H1 (cell line): ENCODE measurements around the gene ADARB2. TPM values are rescaled to one million over a fixed set of nuclear protein-coding genes. Genes with fewer than 3 reads are reported as not detected.

ENCODE experiments used
- CTCF ChIA-PET: fragments of 300-600 bp; sonication (Branson Sonifier 250); formaldehyde crosslinking; loops from one replicate; lab custom pipeline; 2021; ENCODE audit not compliant: partially characterized antibody; lab: Charles Lee
- POLR2A ChIA-PET: fragments of 300-600 bp; sonication (Branson Sonifier 250); formaldehyde crosslinking; loops from one replicate; lab custom pipeline; 2021; ENCODE audit warnings: inconsistent platforms; ENCODE audit not compliant: partially characterized antibody; lab: Charles Lee
- DNase-seq, 2 experiments: peaks; one replicate each; pipeline versions ENCODE4 v3.0.0 to v3.0.0-alpha.2; 2010 to 2022; ENCODE audit warnings: low spot score in 2 of 2, low read depth in 1 of 2, mixed read lengths in 1 of 2
- FAIRE-seq: peaks from 2 replicates; lab custom pipeline; 2011; peaks lifted over from hg19 to GRCh38; lab: Jason Lieb, UNC
- H2AFZ ChIP-seq: 2 replicates; pipeline ENCODE4 v1.8.1; 2012; ENCODE audit warnings: low read length, inconsistent platforms
- H2AK5ac ChIP-seq: 2 replicates; pipeline ENCODE4 v1.6.1; 2013; ENCODE audit warnings: low read depth, low read length
- H2BK120ac ChIP-seq: replicated peaks from 2 replicates; pipeline ENCODE3; 2013; ENCODE audit warnings: low read depth, low read length, inconsistent platforms
- H2BK12ac ChIP-seq: 2 replicates; pipeline ENCODE4 v1.6.1; 2013; ENCODE audit warnings: low read depth, low read length
- H2BK15ac ChIP-seq: 2 replicates; pipeline ENCODE4 v1.6.1; 2013; ENCODE audit warnings: low read length
- H2BK20ac ChIP-seq: 2 replicates; pipeline ENCODE4 v1.6.1; 2013; ENCODE audit warnings: low read length
- H2BK5ac ChIP-seq: 2 replicates; pipeline ENCODE4 v1.6.1; 2013; ENCODE audit warnings: low read depth, low read length
- H3K14ac ChIP-seq: 2 replicates; pipeline ENCODE4 v1.6.1; 2013; ENCODE audit warnings: inconsistent platforms; ENCODE audit not compliant: insufficient read length
- H3K18ac ChIP-seq: 2 replicates; pipeline ENCODE4 v1.6.1; 2013; ENCODE audit warnings: low read length; ENCODE audit errors: extremely low read depth
- H3K23ac ChIP-seq: 2 replicates; pipeline ENCODE4 v1.6.1; 2013; ENCODE audit warnings: inconsistent platforms; ENCODE audit not compliant: insufficient read length
- H3K23me2 ChIP-seq: 2 replicates; pipeline ENCODE4 v1.6.1; 2013; ENCODE audit warnings: low read depth, low read length
- H3K27ac ChIP-seq: 2 replicates; pipeline ENCODE4 v1.6.1; 2011; ENCODE audit warnings: low read depth, low read length, inconsistent platforms
- H3K27me3 ChIP-seq, 4 experiments: replicated peaks in 1 of 4; 1 replicate in 1 of 4; 2 replicates in 3 of 4; pipeline versions ENCODE4 v1.6.1 to v1.8.1; 2011 to 2013; ENCODE audit warnings: low read length in 3 of 4, mild to moderate bottlenecking in 3 of 4, inconsistent platforms in 2 of 4, mixed read lengths in 2 of 4, moderate library complexity in 1 of 4; ENCODE audit not compliant: control insufficient read depth in 3 of 4, insufficient read depth in 3 of 4; ENCODE audit errors: extremely low read depth in 1 of 4
- H3K36me3 ChIP-seq, 4 experiments: 2 replicates each; pipeline versions ENCODE4 v1.6.1 to v1.8.1; 2011 to 2013; ENCODE audit warnings: mild to moderate bottlenecking in 4 of 4, low read length in 3 of 4, moderate library complexity in 2 of 4, control low read depth in 1 of 4, inconsistent platforms in 1 of 4; ENCODE audit not compliant: insufficient read depth in 4 of 4, control insufficient read depth in 2 of 4
- H3K4ac ChIP-seq: replicated peaks from 2 replicates; pipeline ENCODE3; 2013; ENCODE audit warnings: low read length, low read depth, mixed read lengths, inconsistent platforms; ENCODE audit not compliant: insufficient read length
- H3K4me1 ChIP-seq, 4 experiments: replicated peaks in 1 of 4; 1 replicate in 1 of 4; 2 replicates in 3 of 4; pipeline versions ENCODE4 v1.6.1 to v1.8.1; 2011 to 2013; ENCODE audit warnings: low read length in 3 of 4, inconsistent platforms in 2 of 4, mixed read lengths in 1 of 4; ENCODE audit not compliant: insufficient read depth in 4 of 4, control insufficient read depth in 3 of 4
- H3K4me2 ChIP-seq, 2 experiments: 2 replicates each; pipeline versions ENCODE4 v1.6.1 to v1.8.1; 2011 to 2013; ENCODE audit warnings: low read depth in 2 of 2, low read length in 2 of 2, control low read depth in 1 of 2, inconsistent platforms in 1 of 2, mild to moderate bottlenecking in 1 of 2; ENCODE audit not compliant: insufficient read depth in 1 of 2
- H3K4me3 ChIP-seq, 4 experiments: fragments of 200-600, 300-600 bp in 1 of 4; sonication (generic), shearing (Covaris generic), sonication (Bioruptor Twin) in 1 of 4; 2 replicates each; pipeline versions ENCODE4 v1.5.1 to v1.8.1; 2011 to 2016; ENCODE audit warnings: low read length in 4 of 4, low read depth in 3 of 4, control low read depth in 2 of 4, inconsistent platforms in 2 of 4, mild to moderate bottlenecking in 2 of 4, mixed read lengths in 1 of 4, moderate library complexity in 1 of 4; ENCODE audit not compliant: insufficient read depth in 2 of 4; ENCODE audit errors: extremely low read depth in 1 of 4
- H3K56ac ChIP-seq: replicated peaks from 2 replicates; pipeline ENCODE3; 2013; ENCODE audit warnings: low read depth, mild to moderate bottlenecking, mixed read lengths, low read length, inconsistent platforms; ENCODE audit not compliant: insufficient read length
- H3K79me1 ChIP-seq: 2 replicates; pipeline ENCODE4 v1.6.1; 2013; ENCODE audit warnings: low read depth, low read length, control low read depth
- H3K79me2 ChIP-seq, 2 experiments: 2 replicates each; pipeline versions ENCODE4 v1.6.1 to v1.8.1; 2012 to 2013; ENCODE audit warnings: low read length in 2 of 2, mild to moderate bottlenecking in 2 of 2, inconsistent platforms in 1 of 2; ENCODE audit not compliant: insufficient read depth in 2 of 2, control insufficient read depth in 1 of 2
- H3K9ac ChIP-seq, 4 experiments: replicated peaks in 1 of 4; 1 replicate in 1 of 4; 2 replicates in 3 of 4; pipeline versions ENCODE4 v1.6.1 to v1.8.1; 2011 to 2013; ENCODE audit warnings: low read depth in 3 of 4, low read length in 3 of 4, control low read depth in 2 of 4, mild to moderate bottlenecking in 2 of 4, moderate library complexity in 2 of 4, inconsistent platforms in 1 of 4; ENCODE audit errors: extremely low read depth in 1 of 4
- H3K9me3 ChIP-seq, 2 experiments: 2 replicates each; pipeline versions ENCODE4 v1.6.1 to v1.8.1; 2012 to 2013; ENCODE audit warnings: mild to moderate bottlenecking in 2 of 2, moderate library complexity in 2 of 2, control low read depth in 1 of 2, inconsistent platforms in 1 of 2, low read depth in 1 of 2, low read length in 1 of 2, mixed read lengths in 1 of 2; ENCODE audit not compliant: insufficient read depth in 2 of 2
- H4K20me1 ChIP-seq, 2 experiments: replicated peaks in 1 of 2; 2 replicates each; pipeline versions ENCODE3 to v1.8.1; 2011 to 2013; ENCODE audit warnings: inconsistent platforms in 2 of 2, low read length in 2 of 2, mild to moderate bottlenecking in 1 of 2; ENCODE audit not compliant: insufficient read depth in 2 of 2, control insufficient read depth in 1 of 2
- H4K5ac ChIP-seq: 2 replicates; pipeline ENCODE4 v1.6.1; 2013; ENCODE audit warnings: low read length, low read depth, mixed read lengths, inconsistent platforms; ENCODE audit not compliant: insufficient read length
- H4K8ac ChIP-seq: 2 replicates; pipeline ENCODE4 v1.8.0; 2013; ENCODE audit warnings: mild to moderate bottlenecking, moderate library complexity, low read length, inconsistent platforms; ENCODE audit not compliant: insufficient read depth; ENCODE audit errors: extremely low read depth
- H4K91ac ChIP-seq: replicated peaks from 2 replicates; pipeline ENCODE3; 2013; ENCODE audit warnings: low read length, mixed read lengths, inconsistent platforms; ENCODE audit not compliant: insufficient read length
- ASH2L ChIP-seq: fragments of 200-600, 300-600 bp; sonication (generic); IDR thresholded peaks from one replicate; pipeline ENCODE4 v1.7.1; 2017; ENCODE audit warnings: low read length
- ATF2 ChIP-seq: IDR thresholded peaks from 2 replicates; pipeline ENCODE4 v1.6.1; 2012; ENCODE audit warnings: low read length, inconsistent platforms
- BCL11A ChIP-seq, 2 experiments: IDR thresholded peaks; one replicate each; pipeline ENCODE4 v1.6.1; 2011; ENCODE audit warnings: low read depth in 2 of 2, low read length in 2 of 2, mild to moderate bottlenecking in 2 of 2
- CTBP2 ChIP-seq: IDR thresholded peaks from 2 replicates; pipeline ENCODE4 v1.7.0; 2011; ENCODE audit warnings: borderline replicate concordance, mild to moderate bottlenecking, moderate library complexity, mixed read lengths, low read length; ENCODE audit not compliant: insufficient read depth, insufficient read length
- HDAC2 ChIP-seq, 2 experiments: fragments of 300-600 bp in 1 of 2; sonication (generic) in 1 of 2; IDR thresholded peaks; 2 replicates each; pipeline ENCODE4 v1.6.1; 2011 to 2012; ENCODE audit warnings: low read depth in 2 of 2, low read length in 2 of 2, mild to moderate bottlenecking in 2 of 2, moderate library complexity in 2 of 2, borderline replicate concordance in 1 of 2, inconsistent platforms in 1 of 2
- KDM4A ChIP-seq: IDR thresholded peaks from one replicate; pipeline ENCODE4 v1.7.1; 2012; ENCODE audit warnings: low read depth, mild to moderate bottlenecking, moderate library complexity, low read length, inconsistent platforms; ENCODE audit not compliant: severe bottlenecking
- MAX ChIP-seq: IDR thresholded peaks from 2 replicates; pipeline ENCODE4 v1.6.1; 2012; ENCODE audit warnings: inconsistent platforms
- POU5F1 ChIP-seq: IDR thresholded peaks from 2 replicates; pipeline ENCODE4 v1.6.1; 2011; ENCODE audit warnings: low read depth, mild to moderate bottlenecking, low read length, moderate library complexity
- SIRT6 ChIP-seq: IDR thresholded peaks from one replicate; pipeline ENCODE4 v1.7.1; 2012; ENCODE audit warnings: low read length, inconsistent platforms
- SIX5 ChIP-seq: IDR thresholded peaks from 2 replicates; pipeline ENCODE4 v1.6.1; 2011; ENCODE audit warnings: mild to moderate bottlenecking, low read depth, low read length
- TEAD4 ChIP-seq: IDR thresholded peaks from 2 replicates; pipeline ENCODE4 v1.6.1; 2012; ENCODE audit warnings: low read depth, low read length, inconsistent platforms, mixed read lengths
- WGBS, 2 experiments: shearing (Covaris generic) in 1 of 2; methylation state at CpG; one replicate each; pipeline versions ENCODE4 v1.1.6 to v1.1.7; 2013 to 2015; ENCODE audit warnings: low lambda C conversion rate in 2 of 2, mixed read lengths in 2 of 2, inconsistent platforms in 1 of 2, low coverage in 1 of 2, missing lambda C conversion rate in 1 of 2; ENCODE audit not compliant: insufficient replicate concordance in 2 of 2, insufficient coverage in 1 of 2, insufficient read length in 1 of 2; ENCODE audit errors: extremely low coverage in 1 of 2, missing lambda C conversion rate in 1 of 2; 5-methylcytosine and 5-hydroxymethylcytosine counted together
- polyA plus RNA-seq, 7 experiments: library from polyadenylated mRNA; depleted of rRNA in 3 of 7; stranded (reverse) in 5 of 7; unstranded in 2 of 7; fragments of >200 nt in 5 of 7; fragments of 200-250 nt in 2 of 7; gene quantifications; 1 replicate in 5 of 7; 2 replicates in 1 of 7; 4 replicates in 1 of 7; pipeline versions ENCODE4 v1.2.1 to v1.2.3, GENCODE V29; 2011 to 2013; ENCODE audit warnings: missing spikeins in 2 of 7, mixed read lengths in 2 of 7
- total RNA-seq: library from RNA; stranded (reverse); fragmentation: NEBNext Ultra II Directional; extraction: Animal tissue kit (Norgen Biotek cat#: 25700); gene quantifications from 2 replicates; pipeline ENCODE4 v1.2.1, GENCODE V29; 2021

ADARB2 gene
- total and polyA plus RNA-seq, 2 of the 8 experiments (the other 6 are each of a cell fraction or from before 2014, with no cell fraction given) = 2.2 to 2.8 TPM

- H3K27me3 ChIP-seq = no peaks in the 10 kb centered on the region; a peak in 1 of 7 replicates
- H3K18ac ChIP-seq = no peak overlapping the region
- no peak overlapping the region for H3K23ac ChIP-seq
- H3K4me3 ChIP-seq = no peak overlapping the region
- no peak overlapping the region for H4K5ac ChIP-seq
- no peak for DNase-seq
- no peak overlapping the region for H2AK5ac ChIP-seq
- no peaks in the 10 kb centered on the region for H3K79me2 ChIP-seq
- H3K4me2 ChIP-seq = no peak overlapping the region
- no peak overlapping the region for H4K8ac ChIP-seq
- ChIA-PET CTCF (interaction anchor here (0.8 to 3.5 kb wide), 2 partner anchors 9 to 10 kb away, joined by 3 to 23 read pairs; no protein-coding TSS in a partner anchor), POLR2A (no interaction called here)
- no peak overlapping the region for H3K14ac ChIP-seq
- H2AFZ ChIP-seq = no peak overlapping the region
- no peak overlapping the region for H4K91ac ChIP-seq
- no peak overlapping the region for H3K56ac ChIP-seq
- WGBS, 2 experiments = 89% methylated on average over 19 of the region's 19 CpGs; no CpG with 5 or more reads in 1 of the 2 experiments
- H3K23me2 ChIP-seq = peaks cover 7% of the 10 kb centered on the region; the same call in 1 of the 2 replicates
- H2BK12ac ChIP-seq = no peak overlapping the region
- H3K27ac ChIP-seq = no peak overlapping the region
- H3K79me1 ChIP-seq = no peaks in the 10 kb centered on the region; the same call in 1 of the 2 replicates
- H4K20me1 ChIP-seq = no peaks in the 10 kb centered on the region
- H2BK20ac ChIP-seq = no peak overlapping the region
- no peaks in the 10 kb centered on the region for H3K36me3 ChIP-seq
- no peak overlapping the region for H3K4ac ChIP-seq
- no peak overlapping the region for H2BK5ac ChIP-seq
- no peak for FAIRE-seq
- H3K9me3 ChIP-seq = no peaks in the 10 kb centered on the region; a peak in 1 of 4 replicates
- H2BK15ac ChIP-seq = no peak overlapping the region
- no peak overlapping the region for H3K9ac ChIP-seq
- H3K4me1 ChIP-seq = no peaks in the 10 kb centered on the region
- no peak overlapping the region for H2BK120ac ChIP-seq
- no peak for TF ChIP-seq ATF2
- TF ChIP-seq SIRT6 = no peak
- TF ChIP-seq HDAC2 (IDR thresholded peaks at IDR 0.05; ENCODE audit: borderline replicate concordance in 1 of 2, low read depth in 2 of 2, low read length in 2 of 2) = no peak
- TF ChIP-seq SIX5 = no peak
- TF ChIP-seq KDM4A = no peak
- no peak for TF ChIP-seq MAX
- no peak for TF ChIP-seq CTBP2
- no peak for TF ChIP-seq TEAD4
- no peak for TF ChIP-seq BCL11A (IDR thresholded peaks at IDR 0.05; ENCODE audit: low read depth in 2 of 2, low read length in 2 of 2)
- TF ChIP-seq POU5F1 = no peak
- TF ChIP-seq ASH2L = no peak
Measured at GRCh38 chr10:1412531-1413189, 324.7 kb downstream of the ADARB2 start.
